Thyroid gland (tissue), 4 donors: ENCODE results near the gene TSC22D1. TPM values are rescaled to one million over a fixed set of nuclear protein-coding genes. Genes with fewer than 3 reads are reported as not detected.

ENCODE experiments used
- DNase-seq, 2 donors: peaks; one replicate each; pipeline ENCODE4 v3.0.0-alpha.2; 2019
- H3K27ac ChIP-seq, 3 donors: fragments of 200-600 bp; sonication (generic); 1 replicate in 2 of 3; 2 replicates in 1 of 3; pipeline ENCODE4 v1.5.1; 2016 to 2019; ENCODE audit warnings: mild to moderate bottlenecking in 1 of 3, moderate library complexity in 1 of 3
- H3K27me3 ChIP-seq: fragments of 200-600 bp; sonication (generic); one replicate; pipeline ENCODE4 v1.5.1; 2019
- H3K36me3 ChIP-seq, 2 donors: fragments of 200-600 bp; sonication (generic); one replicate each; pipeline ENCODE4 v1.5.1; 2016 to 2019
- H3K4me1 ChIP-seq, 2 donors: fragments of 200-600 bp; sonication (generic); one replicate each; pipeline ENCODE4 v1.5.1; 2017 to 2019
- H3K4me3 ChIP-seq, 3 donors: fragments of 200-600 bp; sonication (generic); replicated peaks in 1 of 3; 1 replicate in 2 of 3; 2 replicates in 1 of 3; pipeline ENCODE4 v1.5.1; 2016; ENCODE audit warnings: mild to moderate bottlenecking in 1 of 3
- H3K9me3 ChIP-seq: fragments of 200-600 bp; sonication (generic); one replicate; pipeline ENCODE4 v1.5.1; 2017
- CTCF ChIP-seq, 6 experiments: fragments of 200-600 bp in 3 of 6; fragments of 450-650 bp in 3 of 6; sonication (generic) in 3 of 6; IDR thresholded peaks; one replicate each; pipeline ENCODE4 v1.5.1; 2016 to 2019; ENCODE audit warnings: antibody characterized with exemption in 6 of 6, mild to moderate bottlenecking in 2 of 6, inconsistent platforms in 1 of 6, moderate library complexity in 1 of 6
- POLR2A ChIP-seq, 2 donors: fragments of 450-650 bp; IDR thresholded peaks; one replicate each; pipeline ENCODE4 v1.6.1; 2017; ENCODE audit warnings: antibody characterized with exemption in 2 of 2, mild to moderate bottlenecking in 2 of 2, moderate library complexity in 1 of 2
- WGBS, 2 donors: methylation state at CpG; one replicate each; pipeline ENCODE4 v1.1.5; 2017; 5-methylcytosine and 5-hydroxymethylcytosine counted together
- intact Hi-C: fragments of 100-400 bp; cut with DNase I; formaldehyde crosslinking; loops from one replicate; pipeline ENCODE4 v1.15.1; 2023
- total RNA-seq, 4 donors: library from RNA; depleted of rRNA; stranded (reverse); fragments of >200 nt; gene quantifications; one replicate each; pipeline ENCODE4 v1.2.3, GENCODE V29; 2016

TSC22D1 gene
- total RNA-seq, 4 donors from 2014 or later = 78.0 to 103 (median 90.5) TPM

- H3K4me3 ChIP-seq = no peak overlapping the region
- no peak overlapping the region for H3K27ac ChIP-seq
- no peaks in the 10 kb centered on the region for H3K36me3 ChIP-seq
- TF ChIP-seq POLR2A (IDR thresholded peaks at IDR 0.05) = no peak
- TF ChIP-seq CTCF (IDR thresholded peaks at IDR 0.05) = no peak
- intact Hi-C loops = no loop called here
- no peaks in the 10 kb centered on the region for H3K4me1 ChIP-seq
- no peak for DNase-seq
- H3K9me3 ChIP-seq = no peaks in the 10 kb centered on the region
- 62 to 78% methylated on average over 3 of the region's 3 CpGs for WGBS, 2 donors
- H3K27me3 ChIP-seq = no peaks in the 10 kb centered on the region
Observed at GRCh38 chr13:44508562-44509077, 67.5 kb downstream of the TSC22D1 start.

GRCh38 chr13:44507639-44508038, 68.5 kb downstream of the TSC22D1 start:
- no peaks in the 10 kb centered on the region for H3K27me3 ChIP-seq
- intact Hi-C loops = no loop called here
- no peaks in the 10 kb centered on the region for H3K36me3 ChIP-seq
- no peaks in the 10 kb centered on the region for H3K9me3 ChIP-seq
- TF ChIP-seq CTCF (IDR thresholded peaks at IDR 0.05) (no peak), POLR2A (IDR thresholded peaks at IDR 0.05) (no peak)
- no peak for DNase-seq
- H3K4me1 ChIP-seq = no peaks in the 10 kb centered on the region
- WGBS, 2 donors = 92 to 94% methylated on average over 4 of the region's 4 CpGs
- no peak overlapping the region for H3K4me3 ChIP-seq
- H3K27ac ChIP-seq = no peak overlapping the region

- no peak for DNase-seq
- Histone ChIP-seq H3K36me3 (no peaks in the 10 kb centered on the region), H3K27me3 (no peaks in the 10 kb centered on the region), H3K4me3 (no peak overlapping the region), H3K27ac (no peak overlapping the region), H3K4me1 (no peaks in the 10 kb centered on the region), H3K9me3 (no peaks in the 10 kb centered on the region)
- 96 to 98% methylated on average over 1 of the region's 1 CpG for WGBS, 2 donors
- TF ChIP-seq POLR2A (IDR thresholded peaks at IDR 0.05) (no peak), CTCF (IDR thresholded peaks at IDR 0.05) (no peak)
- intact Hi-C loops = no loop called here
Observed at GRCh38 chr13:44506719-44507118, 69.4 kb downstream of the TSC22D1 start.

- H3K36me3 ChIP-seq = no peaks in the 10 kb centered on the region
- no peak overlapping the region for H3K4me3 ChIP-seq
- no peaks in the 10 kb centered on the region for H3K4me1 ChIP-seq
- TF ChIP-seq POLR2A (IDR thresholded peaks at IDR 0.05) = no peak
- no peak for TF ChIP-seq CTCF (IDR thresholded peaks at IDR 0.05)
- DNase-seq = no peak
- intact Hi-C loops = no loop called here
- 98% methylated on average over 3 of the region's 3 CpGs for WGBS, 2 donors
- no peaks in the 10 kb centered on the region for H3K27me3 ChIP-seq
- H3K9me3 ChIP-seq = no peaks in the 10 kb centered on the region
- H3K27ac ChIP-seq = no peak overlapping the region
Observed at GRCh38 chr13:44506251-44506650, 69.9 kb downstream of the TSC22D1 start.

GRCh38 chr13:44504116-44504515, 72.0 kb downstream of the TSC22D1 start:
- peak; percentile 18 to 29 for DNase-seq
- intact Hi-C loops = no loop called here
- WGBS, 2 donors = 60 to 65% methylated on average over 4 of the region's 4 CpGs

More at GRCh38 chr13:44504116-44504515, 72.0 kb downstream of the TSC22D1 start:
- Histone ChIP-seq H3K4me1 (peaks cover 0 to 4% of the 10 kb centered on the region in 2 donors), H3K36me3 (no peaks in the 10 kb centered on the region), H3K9me3 (no peaks in the 10 kb centered on the region), H3K4me3 (no peak overlapping the region), H3K27ac (no peak overlapping the region), H3K27me3 (no peaks in the 10 kb centered on the region)
- TF ChIP-seq CTCF (IDR thresholded peaks at IDR 0.05) (no peak), POLR2A (IDR thresholded peaks at IDR 0.05) (no peak)
